Pancreas (tissue), 10 donors: ENCODE data around the gene SLC44A2. TPM values are rescaled to one million over a fixed set of nuclear protein-coding genes. Genes with fewer than 3 reads are reported as not detected.

Experiments
- ATAC-seq, 4 donors: fragments of 200-7000 bp; cut with Tn5 transposase; one replicate each; pipeline versions ENCODE4 v1.8.0 to v1.9.1; 2020; ENCODE audit warnings: mild to moderate bottlenecking in 4 of 4, moderate library complexity in 4 of 4
- DNase-seq, 6 donors: peaks; one replicate each; pipeline ENCODE4 v3.0.0-alpha.2; 2020
- FAIRE-seq: peaks from 2 replicates; lab custom pipeline; 2012; peaks lifted over from hg19 to GRCh38; lab: Jason Lieb, UNC
- H3K27ac ChIP-seq, 4 donors: fragments of 200-600 bp; sonication (generic); 1 replicate in 3 of 4; 2 replicates in 1 of 4; pipeline versions ENCODE4 v1.5.0 to v1.8.0; 2020
- H3K27me3 ChIP-seq, 4 donors: fragments of 200-600 bp; one replicate each; pipeline ENCODE4 v1.8.0; 2021
- H3K36me3 ChIP-seq, 3 donors: fragments of 200-600 bp; sonication (generic) in 1 of 3; one replicate each; pipeline versions ENCODE4 v1.5.0 to v1.8.0; 2020 to 2021
- H3K4me1 ChIP-seq, 3 donors: fragments of 200-600 bp; one replicate each; pipeline ENCODE4 v1.8.0; 2021
- H3K4me3 ChIP-seq, 4 donors: fragments of 200-600 bp; sonication (generic) in 2 of 4; one replicate each; pipeline versions ENCODE4 v1.5.0 to v1.8.0; 2020 to 2021
- H3K9me3 ChIP-seq, 4 donors: fragments of 200-600 bp; one replicate each; pipeline ENCODE4 v1.8.0; 2021
- WGBS, 2 donors: extraction: QIAGEN DNeasy Blood & Tissue Kit; methylation state at CpG; one replicate each; pipeline ENCODE4 v1.1.7; 2013; 5-methylcytosine and 5-hydroxymethylcytosine counted together
- intact Hi-C, 3 donors: fragments of 100-400 bp; cut with DNase I; formaldehyde crosslinking; loops; one replicate each; pipeline versions ENCODE4 v1.11.1 to v1.14.2; 2022
- polyA plus RNA-seq, 2 donors: library from polyadenylated mRNA; stranded (reverse); fragments of 200-250 nt; gene quantifications; one replicate each; pipeline ENCODE4 v1.2.3, GENCODE V29; 2013
- total RNA-seq, 6 donors: library from RNA; stranded (reverse); fragmentation: NEBNext Ultra II Directional in 4 of 6; extraction: Animal tissue kit (Norgen Biotek cat#: 25700) in 4 of 6; gene quantifications; one replicate each; pipeline versions ENCODE4 v1.2.1 to v1.2.4, GENCODE V29; 2021 to 2023
- TF ChIP-seq, protein P1 (sequence below), 4 donors: fragments of 200-600 bp; sonication (generic) in 3 of 4; IDR thresholded peaks; one replicate each; pipeline versions ENCODE4 v1.5.0 to v1.8.0; 2021; ENCODE audit warnings: antibody characterized with exemption in 4 of 4
- donor health status: healthy with polysubstance abuse.
- donor health status: DM: no; HTN: no; CAD: no; lungs with moderate emphysema.
- donor health status: DM: no; HTN: no; CAD: no.
- donor health status: control.
- donor health status: control.
- donor health status: Bipolar disorder and iron deficiency.
- donor health status: DM: yes; HTN: yes; CAD: no.
- donor health status: DM: no; HTN: no; CAD: no.
- donor health status: DM: no; HTN: no; CAD: no.
- donor health status: DM: yes; HTN: yes; CAD: no.

Gene SLC44A2
- total and polyA plus RNA-seq, 8 donors = 32.7 to 69.0 (median 48.4) TPM

DNA sequence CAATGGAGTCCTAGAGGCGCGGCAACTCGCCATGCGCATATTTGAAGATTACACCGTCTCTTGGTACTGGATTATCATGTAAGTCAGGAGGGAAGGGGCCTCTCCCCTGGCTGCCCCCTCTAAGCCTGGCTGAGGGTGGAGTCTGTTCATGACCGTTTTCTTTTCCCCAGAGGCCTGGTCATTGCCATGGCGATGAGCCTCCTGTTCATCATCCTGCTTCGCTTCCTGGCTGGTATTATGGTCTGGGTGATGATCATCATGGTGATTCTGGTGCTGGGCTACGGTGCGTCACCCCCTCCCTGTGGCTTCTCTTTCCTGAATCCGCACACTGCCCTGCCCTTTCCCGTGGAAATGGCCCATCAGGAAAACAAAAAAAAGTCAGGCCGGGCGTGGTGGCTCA, 6.5 kb downstream of the SLC44A2 start:
- no peak for FAIRE-seq
- H3K36me3 ChIP-seq = peaks cover 3 to 37% (median 27%) of the 10 kb centered on the region in 3 donors
- no peak overlapping the region for H3K4me3 ChIP-seq
- no peak for DNase-seq
- no peaks in the 10 kb centered on the region for H3K27me3 ChIP-seq
- ATAC-seq = no peak
- TF ChIP-seq, protein P1, sequence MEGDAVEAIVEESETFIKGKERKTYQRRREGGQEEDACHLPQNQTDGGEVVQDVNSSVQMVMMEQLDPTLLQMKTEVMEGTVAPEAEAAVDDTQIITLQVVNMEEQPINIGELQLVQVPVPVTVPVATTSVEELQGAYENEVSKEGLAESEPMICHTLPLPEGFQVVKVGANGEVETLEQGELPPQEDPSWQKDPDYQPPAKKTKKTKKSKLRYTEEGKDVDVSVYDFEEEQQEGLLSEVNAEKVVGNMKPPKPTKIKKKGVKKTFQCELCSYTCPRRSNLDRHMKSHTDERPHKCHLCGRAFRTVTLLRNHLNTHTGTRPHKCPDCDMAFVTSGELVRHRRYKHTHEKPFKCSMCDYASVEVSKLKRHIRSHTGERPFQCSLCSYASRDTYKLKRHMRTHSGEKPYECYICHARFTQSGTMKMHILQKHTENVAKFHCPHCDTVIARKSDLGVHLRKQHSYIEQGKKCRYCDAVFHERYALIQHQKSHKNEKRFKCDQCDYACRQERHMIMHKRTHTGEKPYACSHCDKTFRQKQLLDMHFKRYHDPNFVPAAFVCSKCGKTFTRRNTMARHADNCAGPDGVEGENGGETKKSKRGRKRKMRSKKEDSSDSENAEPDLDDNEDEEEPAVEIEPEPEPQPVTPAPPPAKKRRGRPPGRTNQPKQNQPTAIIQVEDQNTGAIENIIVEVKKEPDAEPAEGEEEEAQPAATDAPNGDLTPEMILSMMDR (IDR thresholded peaks at IDR 0.05) = no peak
- intact Hi-C loops = loop anchor here in 1 of 3 donors (10.0 kb wide), 1 partner anchor 137 kb away; no protein-coding TSS in a partner anchor
- WGBS, 2 donors = 88 to 91% methylated on average over 14 of the region's 14 CpGs
- H3K4me1 ChIP-seq = no peaks in the 10 kb centered on the region
- no peaks in the 10 kb centered on the region for H3K9me3 ChIP-seq
- no peak overlapping the region for H3K27ac ChIP-seq

GRCh38 chr19:10634430-10634829, 9.1 kb downstream of the SLC44A2 start:
- WGBS, 2 donors = 86 to 96% methylated on average over 7 of the region's 7 CpGs

GRCh38 chr19:10634963-10635362, 9.6 kb downstream of the SLC44A2 start:
- TF ChIP-seq, protein P1 (IDR thresholded peaks at IDR 0.05) = no peak
- intact Hi-C loops = loop anchor here in 1 of 3 donors (10.0 kb wide), 1 partner anchor 140 kb away; no protein-coding TSS in a partner anchor
- DNase-seq (no peak), FAIRE-seq (no peak), ATAC-seq (no peak)
- Histone ChIP-seq H3K9me3 (no peaks in the 10 kb centered on the region), H3K4me3 (no peak overlapping the region), H3K36me3 (peaks cover 3 to 50% (median 27%) of the 10 kb centered on the region in 3 donors), H3K27ac (no peak overlapping the region), H3K4me1 (no peaks in the 10 kb centered on the region), H3K27me3 (no peaks in the 10 kb centered on the region)
- WGBS, 2 donors = 85 to 89% methylated on average over 6 of the region's 6 CpGs

More at GRCh38 chr19:10634430-10634829, 9.1 kb downstream of the SLC44A2 start:
- intact Hi-C loops = loop anchor here in 1 of 3 donors (10.0 kb wide), 1 partner anchor 140 kb away; no protein-coding TSS in a partner anchor
- no peaks in the 10 kb centered on the region for H3K9me3 ChIP-seq
- TF ChIP-seq, protein P1 (IDR thresholded peaks at IDR 0.05) = no peak
- no peak for ATAC-seq
- H3K27ac ChIP-seq = no peak overlapping the region
- no peaks in the 10 kb centered on the region for H3K4me1 ChIP-seq
- H3K4me3 ChIP-seq = no peak overlapping the region
- H3K36me3 ChIP-seq = peaks cover 3 to 50% (median 27%) of the 10 kb centered on the region in 3 donors
- no peak for FAIRE-seq
- no peak for DNase-seq
- H3K27me3 ChIP-seq = no peaks in the 10 kb centered on the region

- FAIRE-seq (no peak), DNase-seq (peak in 2 of 6 donors; percentile 44 to 77), ATAC-seq (peak in 1 of 4 donors; percentile 35)
- H3K4me1 ChIP-seq = no peaks in the 10 kb centered on the region
- H3K27me3 ChIP-seq = no peaks in the 10 kb centered on the region
- intact Hi-C loops = loop anchor here in 1 of 3 donors (10.0 kb wide), 1 partner anchor 142 kb away; no protein-coding TSS in a partner anchor
- no peaks in the 10 kb centered on the region for H3K9me3 ChIP-seq
- no peak overlapping the region for H3K4me3 ChIP-seq
- no peak overlapping the region for H3K27ac ChIP-seq
- TF ChIP-seq, protein P1 (IDR thresholded peaks at IDR 0.05) = no peak
- 83 to 84% methylated on average over 37 of the region's 37 CpGs for WGBS, 2 donors
- H3K36me3 ChIP-seq = peaks cover 3 to 56% (median 22%) of the 10 kb centered on the region in 3 donors
Observed at GRCh38 chr19:10636304-10636972, 11.1 kb downstream of the SLC44A2 start.

DNA sequence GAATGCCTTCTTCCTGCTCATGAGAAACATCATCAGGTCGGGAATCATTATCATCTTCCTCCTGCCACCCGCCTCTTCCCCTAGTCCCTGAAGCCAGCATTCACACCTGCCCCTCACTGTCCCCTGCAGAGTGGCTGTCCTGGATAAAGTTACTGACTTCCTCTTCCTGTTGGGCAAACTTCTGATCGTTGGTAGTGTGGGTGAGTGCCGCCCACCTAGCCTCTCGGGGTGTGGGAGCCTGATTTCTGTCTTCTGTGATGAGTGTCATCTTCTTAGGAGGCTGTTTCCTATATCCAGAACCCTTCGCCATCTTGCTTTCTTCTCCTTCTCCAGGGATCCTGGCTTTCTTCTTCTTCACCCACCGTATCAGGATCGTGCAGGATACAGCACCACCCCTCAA, 12.5 kb downstream of the SLC44A2 start:
- WGBS, 2 donors = 86 to 87% methylated on average over 8 of the region's 8 CpGs
- H3K27ac ChIP-seq = no peak overlapping the region
- peaks cover 3 to 48% (median 18%) of the 10 kb centered on the region in 3 donors for H3K36me3 ChIP-seq
- no peak overlapping the region for H3K4me3 ChIP-seq
- no peaks in the 10 kb centered on the region for H3K4me1 ChIP-seq
- ATAC-seq (no peak), DNase-seq (no peak), FAIRE-seq (no peak)
- TF ChIP-seq, protein P1 (IDR thresholded peaks at IDR 0.05) = no peak
- no peaks in the 10 kb centered on the region for H3K27me3 ChIP-seq
- intact Hi-C loops = loop anchor here in 1 of 3 donors (10.0 kb wide), 1 partner anchor 143 kb away; no protein-coding TSS in a partner anchor
- no peaks in the 10 kb centered on the region for H3K9me3 ChIP-seq
